Body of pancreas (tissue), 4 donors: ENCODE results near the gene HAAO. TPM values are rescaled to one million over a fixed set of nuclear protein-coding genes. Genes with fewer than 3 reads are reported as not detected.

Experiments used
- ATAC-seq: fragments of 150-250 bp; one replicate; pipeline ENCODE4 v1.9.1; 2016
- DNase-seq, 4 donors: peaks; one replicate each; pipeline ENCODE4 v3.0.0-alpha.2; 2019
- H3K27ac ChIP-seq, 4 donors: fragments of 200-600 bp; sonication (generic); 1 replicate in 3 of 4; 2 replicates in 1 of 4; pipeline versions ENCODE4 v1.5.1 to v1.6.1; 2016 to 2019; ENCODE audit warnings: mild to moderate bottlenecking in 1 of 4, mixed read lengths in 1 of 4, moderate library complexity in 1 of 4
- H3K27me3 ChIP-seq, 2 donors: fragments of 200-600 bp; sonication (generic); one replicate each; pipeline ENCODE4 v1.6.0; 2016; ENCODE audit warnings: mild to moderate bottlenecking in 1 of 2
- H3K36me3 ChIP-seq, 2 donors: fragments of 200-600 bp; sonication (generic); replicated peaks in 1 of 2; 2 replicates each; pipeline ENCODE4 v1.5.1; 2016; ENCODE audit warnings: low read depth in 2 of 2; ENCODE audit not compliant: insufficient read depth in 1 of 2
- H3K4me1 ChIP-seq: fragments of 200-600 bp; sonication (generic); one replicate; pipeline ENCODE4 v1.6.0; 2016
- H3K4me3 ChIP-seq, 2 donors: fragments of 200-600 bp; sonication (generic); 1 replicate in 1 of 2; 2 replicates in 1 of 2; pipeline ENCODE4 v1.5.1; 2016 to 2019
- H3K9me3 ChIP-seq, 3 donors: fragments of 200-600 bp; sonication (generic); 1 replicate in 2 of 3; 2 replicates in 1 of 3; pipeline ENCODE4 v1.5.1; 2016
- CTCF ChIP-seq, 7 experiments: fragments of 450-650 bp in 4 of 7; fragments of 200-600 bp in 3 of 7; sonication (generic) in 3 of 7; IDR thresholded peaks; one replicate each; pipeline ENCODE4 v1.5.1; 2016 to 2019; ENCODE audit warnings: antibody characterized with exemption in 7 of 7
- POLR2A ChIP-seq, 3 donors: fragments of 450-650 bp; IDR thresholded peaks; one replicate each; pipeline ENCODE4 v1.6.1; 2016; ENCODE audit warnings: antibody characterized with exemption in 3 of 3, mild to moderate bottlenecking in 2 of 3
- WGBS, 2 donors: methylation state at CpG; one replicate each; pipeline ENCODE4 v1.1.5; 2017; 5-methylcytosine and 5-hydroxymethylcytosine counted together
- intact Hi-C: fragments of 100-400 bp; cut with DNase I; formaldehyde crosslinking; loops from one replicate; pipeline ENCODE4 v1.15.1; 2023
- total RNA-seq, 2 donors: library from RNA; depleted of rRNA; stranded (reverse); fragments of >200 nt; gene quantifications; one replicate each; pipeline ENCODE4 v1.1.0, GENCODE V29; 2016

HAAO gene
- total RNA-seq, 2 donors from 2014 or later = 30.3 to 30.9 TPM

GRCh38 chr2:42799881-42800280 is 7.5 kb upstream of the HAAO start:
- Histone ChIP-seq H3K27me3 (no peaks in the 10 kb centered on the region), H3K4me3 (no peak overlapping the region), H3K4me1 (peaks cover 15% of the 10 kb centered on the region), H3K9me3 (no peaks in the 10 kb centered on the region), H3K36me3 (no peaks in the 10 kb centered on the region), H3K27ac (no peak overlapping the region)
- intact Hi-C loops = no loop called here
- DNase-seq (no peak), ATAC-seq (no peak)
- 72 to 93% methylated on average over 4 of the region's 4 CpGs for WGBS, 2 donors
- no peak for TF ChIP-seq CTCF (IDR thresholded peaks at IDR 0.05)
- TF ChIP-seq POLR2A (IDR thresholded peaks at IDR 0.05) = no peak

GRCh38 chr2:42797281-42797680 is 4.9 kb upstream of the HAAO start:
- no peak overlapping the region for H3K4me3 ChIP-seq
- H3K4me1 ChIP-seq = peaks cover 33% of the 10 kb centered on the region
- H3K27ac ChIP-seq = no peak overlapping the region
- intact Hi-C loops = no loop called here
- no peaks in the 10 kb centered on the region for H3K9me3 ChIP-seq
- ATAC-seq (no peak), DNase-seq (no peak)
- H3K36me3 ChIP-seq = no peaks in the 10 kb centered on the region
- 77 to 84% methylated on average over 6 of the region's 6 CpGs for WGBS, 2 donors
- no peaks in the 10 kb centered on the region for H3K27me3 ChIP-seq
- TF ChIP-seq CTCF (IDR thresholded peaks at IDR 0.05) = no peak
- no peak for TF ChIP-seq POLR2A (IDR thresholded peaks at IDR 0.05)

- Histone ChIP-seq H3K4me3 (no peak overlapping the region), H3K36me3 (no peaks in the 10 kb centered on the region), H3K27me3 (no peaks in the 10 kb centered on the region), H3K27ac (peak overlapping the region; percentile 21 to 69 (median 62)), H3K4me1 (peaks cover 40% of the 10 kb centered on the region), H3K9me3 (no peaks in the 10 kb centered on the region)
- ATAC-seq (no peak), DNase-seq (no peak)
- 54 to 60% methylated on average over 7 of the region's 7 CpGs for WGBS, 2 donors
- intact Hi-C loops = no loop called here
- TF ChIP-seq POLR2A (IDR thresholded peaks at IDR 0.05) (no peak), CTCF (IDR thresholded peaks at IDR 0.05) (no peak)
These were observed 4.3 kb upstream of the HAAO start for GRCh38 chr2:42796427-42797248.

- Histone ChIP-seq H3K36me3 (no peaks in the 10 kb centered on the region), H3K4me1 (peaks cover 47% of the 10 kb centered on the region), H3K4me3 (no peak overlapping the region), H3K9me3 (no peaks in the 10 kb centered on the region), H3K27ac (peak overlapping the region; percentile 21 to 69 (median 62)), H3K27me3 (no peaks in the 10 kb centered on the region)
- WGBS, 2 donors = 38 to 60% methylated on average over 3 of the region's 3 CpGs
- intact Hi-C loops = no loop called here
- no peak for TF ChIP-seq POLR2A (IDR thresholded peaks at IDR 0.05)
- no peak for TF ChIP-seq CTCF (IDR thresholded peaks at IDR 0.05)
- DNase-seq (no peak), ATAC-seq (no peak)
These were observed 3.5 kb upstream of the HAAO start for GRCh38 chr2:42795841-42796301.

- intact Hi-C loops = no loop called here
- Histone ChIP-seq H3K36me3 (no peaks in the 10 kb centered on the region), H3K4me3 (no peak overlapping the region), H3K9me3 (no peaks in the 10 kb centered on the region), H3K27ac (peak overlapping the region in 3 of 4 donors; percentile 58 to 69 (median 66)), H3K4me1 (peaks cover 51% of the 10 kb centered on the region), H3K27me3 (no peaks in the 10 kb centered on the region)
- DNase-seq = no peak
- no peak for ATAC-seq
- 76 to 85% methylated on average over 6 of the region's 6 CpGs for WGBS, 2 donors
- TF ChIP-seq POLR2A (IDR thresholded peaks at IDR 0.05) (no peak), CTCF (IDR thresholded peaks at IDR 0.05) (no peak)
These were observed 2.9 kb upstream of the HAAO start for GRCh38 chr2:42795275-42795674.
